Cardiac muscle cell (in vitro differentiated cells and primary cell): ENCODE data around the gene ADAM8. TPM values are rescaled to one million over a fixed set of nuclear protein-coding genes. Genes with fewer than 3 reads are reported as not detected.
A peak's percentile ranks its signal among the peaks of the same experiment; 100 is the strongest.

Source experiments
- DNase-seq, 2 donors: peaks; one replicate each; pipeline versions ENCODE4 v3.0.0 to v3.0.0-alpha.2; 2010 to 2017; ENCODE audit warnings: low read depth in 1 of 2, low spot score in 1 of 2
- H3K27ac ChIP-seq: fragments of 200-600 bp; sonication (generic); 2 replicates; pipeline ENCODE4 v1.5.1; 2016
- H3K27me3 ChIP-seq: fragments of 200-600 bp; sonication (generic); 2 replicates; pipeline ENCODE4 v1.6.0; 2016; ENCODE audit warnings: control low read depth
- H3K36me3 ChIP-seq: fragments of 200-600 bp; sonication (generic); 2 replicates; pipeline ENCODE4 v1.5.1; 2016; ENCODE audit warnings: control low read depth
- H3K4me1 ChIP-seq: fragments of 200-600 bp; sonication (generic); 2 replicates; pipeline ENCODE4 v1.8.1; 2017; ENCODE audit warnings: low read depth, mild to moderate bottlenecking, mixed run types
- H3K4me3 ChIP-seq: fragments of 200-600 bp; sonication (generic); 2 replicates; pipeline ENCODE4 v1.5.1; 2016; ENCODE audit warnings: mild to moderate bottlenecking
- H3K9me3 ChIP-seq: fragments of 200-600 bp; sonication (generic); 2 replicates; pipeline ENCODE4 v1.5.1; 2017; ENCODE audit warnings: low read depth, mild to moderate bottlenecking, control low read depth
- CTCF ChIP-seq: IDR thresholded peaks from 2 replicates; pipeline ENCODE4 v1.5.1; 2012; ENCODE audit warnings: low read depth, mild to moderate bottlenecking, low read length
- polyA plus RNA-seq: library from polyadenylated mRNA; unstranded; fragments of >200 nt; fragmentation: Nextera tagmentation; extraction: Ambion mirVana; gene quantifications from 2 replicates; pipeline ENCODE4 v1.2.1, GENCODE V29; 2016
- total RNA-seq: library from RNA; depleted of rRNA; stranded (reverse); fragments of >200 nt; gene quantifications from 2 replicates; pipeline ENCODE4 v1.2.3, GENCODE V29; 2016

The ADAM8 gene
- total and polyA plus RNA-seq, 2 experiments from 2014 or later = 2.3 to 6.9 TPM

- Histone ChIP-seq H3K36me3 (peaks cover 23% of the 10 kb centered on the region), H3K27me3 (no peaks in the 10 kb centered on the region), H3K9me3 (no peaks in the 10 kb centered on the region), H3K4me3 (no peak overlapping the region), H3K27ac (no peak overlapping the region), H3K4me1 (peaks cover 10% of the 10 kb centered on the region)
- no peak for DNase-seq
- TF ChIP-seq CTCF = no peak
Measured at GRCh38 chr10:133282846-133283390, 6.2 kb upstream of the ADAM8 start.

- H3K27ac ChIP-seq = no peak overlapping the region
- H3K4me3 ChIP-seq = no peak overlapping the region
- TF ChIP-seq CTCF = no peak
- peaks cover 12% of the 10 kb centered on the region for H3K4me1 ChIP-seq
- H3K27me3 ChIP-seq = no peaks in the 10 kb centered on the region
- no peak for DNase-seq
- H3K36me3 ChIP-seq = peaks cover 20% of the 10 kb centered on the region
- H3K9me3 ChIP-seq = no peaks in the 10 kb centered on the region
Measured at GRCh38 chr10:133281628-133282372, 5.1 kb upstream of the ADAM8 start.

- no peak for TF ChIP-seq CTCF
- Histone ChIP-seq H3K27me3 (peaks cover 5% of the 10 kb centered on the region), H3K4me3 (no peak overlapping the region), H3K27ac (no peak overlapping the region), H3K9me3 (no peaks in the 10 kb centered on the region), H3K36me3 (peaks cover 20% of the 10 kb centered on the region), H3K4me1 (peaks cover 20% of the 10 kb centered on the region)
- no peak for DNase-seq
Measured at GRCh38 chr10:133281084-133281483, 4.4 kb upstream of the ADAM8 start.

GRCh38 chr10:133280391-133281059 lies 3.9 kb upstream of the ADAM8 start:
- H3K4me3 ChIP-seq = no peak overlapping the region
- H3K27me3 ChIP-seq = peaks cover 9% of the 10 kb centered on the region
- peaks cover 25% of the 10 kb centered on the region for H3K4me1 ChIP-seq
- peaks cover 20% of the 10 kb centered on the region for H3K36me3 ChIP-seq
- no peak overlapping the region for H3K27ac ChIP-seq
- no peaks in the 10 kb centered on the region for H3K9me3 ChIP-seq
- DNase-seq = no peak
- no peak for TF ChIP-seq CTCF

- H3K9me3 ChIP-seq = no peaks in the 10 kb centered on the region
- no peak overlapping the region for H3K4me3 ChIP-seq
- TF ChIP-seq CTCF = no peak
- peaks cover 35% of the 10 kb centered on the region for H3K4me1 ChIP-seq
- peaks cover 18% of the 10 kb centered on the region for H3K36me3 ChIP-seq
- peaks cover 9% of the 10 kb centered on the region for H3K27me3 ChIP-seq
- H3K27ac ChIP-seq = peak overlapping the region; percentile 48
- DNase-seq = no peak
Measured at GRCh38 chr10:133279326-133280226, 2.9 kb upstream of the ADAM8 start.
